Measurements from ENCODE around the gene HTR2B. TPM values are rescaled to one million over a fixed set of nuclear protein-coding genes. Genes with fewer than 3 reads are reported as not detected.

Gene HTR2B
- total RNA-seq (under 1 TPM in 1 of 5 donors, not detected in 4; 0.38 TPM), total RNA-seq (0 to 6.3 (median 0.22) reads per million in 29 experiments)
- total RNA-seq (2013), result 0.06 TPM

- H3K27me3 Mint-ChIP-seq, result no peaks in the 10 kb centered on the region
- Histone ChIP-seq H3K4me1 (ENCODE audit: control insufficient read depth in 1 of 2, extremely low read depth in 1 of 2, insufficient read depth in 2 of 2, low read length in 2 of 2) (peaks cover 0 to 32% of the 10 kb centered on the region in 2 experiments), H3K9me3 (no peaks in the 10 kb centered on the region), H3K4me3 (ENCODE audit: control insufficient read depth in 1 of 2, extremely low read depth in 1 of 2, low read length in 1 of 2) (peak within 1 kb of the TSS in 1 of 2 donors; percentile 6), H3K36me3 (ENCODE audit: control insufficient read depth in 2 of 2, extremely low read depth in 1 of 2, insufficient read depth in 1 of 2, low read length in 1 of 2) (no peaks in the 10 kb centered on the region), H3K27ac (ENCODE audit: low read length) (no peak within 1 kb of the TSS), H3K27me3 (replicated peaks in 1 of 2; ENCODE audit: control insufficient read depth in 2 of 2, extremely low read depth in 1 of 2, insufficient read depth in 2 of 2, low read length in 1 of 2) (no peaks in the 10 kb centered on the region)
- POLR2A ChIA-PET, result no interaction called here
- H3K4me1 Mint-ChIP-seq, result peaks cover 28 to 44% (median 30%) of the 10 kb centered on the region in 3 donors
- CTCF ChIA-PET, result interaction anchor here (0.6 to 1.3 kb wide), 5 partner anchors 21 to 326 kb away, joined by 3 to 6 read pairs (median 4); partner anchors contain the start of gene PSMD1 (in 1 of the 2)
- H3K4me3 Mint-ChIP-seq, result peak within 1 kb of the TSS; percentile 43 to 60 (median 50)
- WGBS (ENCODE audit: insufficient coverage), result 59% methylated on average over 4 of the region's 5 CpGs
- DNase-seq, result peak in 4 of 35 experiments; percentile 1 to 33 (median 15)
- no peaks in the 10 kb centered on the region for H3K9me3 Mint-ChIP-seq
- peaks cover 10% of the 10 kb centered on the region for H3K36me3 Mint-ChIP-seq
- ATAC-seq (replicated peaks in 1 of 4), result peak; percentile 66 to 81 (median 78)
- peak within 1 kb of the TSS; percentile 36 to 56 for H3K27ac Mint-ChIP-seq
Measured at GRCh38 chr2:231124838-231125568, at the start of gene HTR2B. HTR2B (minus strand) TSS chr2:231125042; CDS start chr2:231123764, 1,278 bp downstream.

- Histone ChIP-seq H3K4me3 (ENCODE audit: control insufficient read depth in 1 of 2, extremely low read depth in 1 of 2, low read length in 1 of 2) (no peak overlapping the region), H3K27me3 (replicated peaks in 1 of 2; ENCODE audit: control insufficient read depth in 2 of 2, extremely low read depth in 1 of 2, insufficient read depth in 2 of 2, low read length in 1 of 2) (no peaks in the 10 kb centered on the region), H3K9me3 (no peaks in the 10 kb centered on the region), H3K27ac (ENCODE audit: low read length) (no peak overlapping the region), H3K4me1 (ENCODE audit: control insufficient read depth in 1 of 2, extremely low read depth in 1 of 2, insufficient read depth in 2 of 2, low read length in 2 of 2) (no peaks in the 10 kb centered on the region), H3K36me3 (ENCODE audit: control insufficient read depth in 2 of 2, extremely low read depth in 1 of 2, insufficient read depth in 1 of 2, low read length in 1 of 2) (peaks cover 0 to 44% of the 10 kb centered on the region in 2 donors)
- ChIA-PET POLR2A (no interaction called here), CTCF (no interaction called here)
- ATAC-seq (replicated peaks in 1 of 4), result no peak
- Mint-ChIP-seq H3K9me3 (no peaks in the 10 kb centered on the region), H3K4me1 (peaks cover 0 to 2% (median 0%) of the 10 kb centered on the region in 3 donors), H3K4me3 (no peak overlapping the region), H3K27me3 (no peaks in the 10 kb centered on the region), H3K36me3 (peaks cover 42% of the 10 kb centered on the region), H3K27ac (no peak overlapping the region)
- no CpG with 5 or more reads among the region's 2 CpGs for WGBS (ENCODE audit: insufficient coverage)
- DNase-seq, result no peak
Measured at GRCh38 chr2:231174211-231174651, 49.4 kb upstream of the HTR2B start.

- POLR2A ChIA-PET, result no interaction called here
- no peaks in the 10 kb centered on the region for H3K9me3 ChIP-seq
Measured at GRCh38 chr2:231172025-231172424, 47.2 kb upstream of the HTR2B start.

GRCh38 chr2:231170055-231170454, 45.2 kb upstream of the HTR2B start:
- Mint-ChIP-seq H3K36me3 (peaks cover 68% of the 10 kb centered on the region), H3K4me1 (no peaks in the 10 kb centered on the region), H3K27ac (no peak overlapping the region), H3K27me3 (no peaks in the 10 kb centered on the region), H3K4me3 (no peak overlapping the region), H3K9me3 (no peaks in the 10 kb centered on the region)
- no peak overlapping the region for H3K27ac ChIP-seq (ENCODE audit: low read length)
- ChIA-PET POLR2A (no interaction called here), CTCF (no interaction called here)
- no peak overlapping the region for H3K4me3 ChIP-seq (ENCODE audit: control insufficient read depth in 1 of 2, extremely low read depth in 1 of 2, low read length in 1 of 2)
- H3K9me3 ChIP-seq, result no peaks in the 10 kb centered on the region
- ATAC-seq (replicated peaks in 1 of 4), result no peak
- peaks cover 7 to 74% of the 10 kb centered on the region in 2 donors for H3K36me3 ChIP-seq (ENCODE audit: control insufficient read depth in 2 of 2, extremely low read depth in 1 of 2, insufficient read depth in 1 of 2, low read length in 1 of 2)
- no peaks in the 10 kb centered on the region for H3K4me1 ChIP-seq (ENCODE audit: control insufficient read depth in 1 of 2, extremely low read depth in 1 of 2, insufficient read depth in 2 of 2, low read length in 2 of 2)
- DNase-seq, result no peak
- WGBS (ENCODE audit: insufficient coverage), result no CpG with 5 or more reads among the region's 1 CpG
- no peaks in the 10 kb centered on the region for H3K27me3 ChIP-seq (replicated peaks in 1 of 2; ENCODE audit: control insufficient read depth in 2 of 2, extremely low read depth in 1 of 2, insufficient read depth in 2 of 2, low read length in 1 of 2)

More at GRCh38 chr2:231172025-231172424, 47.2 kb upstream of the HTR2B start:
- Mint-ChIP-seq H3K36me3 (peaks cover 59% of the 10 kb centered on the region), H3K9me3 (no peaks in the 10 kb centered on the region), H3K4me1 (no peaks in the 10 kb centered on the region), H3K27ac (no peak overlapping the region), H3K4me3 (no peak overlapping the region), H3K27me3 (no peaks in the 10 kb centered on the region)
- Histone ChIP-seq H3K36me3 (ENCODE audit: control insufficient read depth in 2 of 2, extremely low read depth in 1 of 2, insufficient read depth in 1 of 2, low read length in 1 of 2) (peaks cover 2 to 61% of the 10 kb centered on the region in 2 donors), H3K4me3 (ENCODE audit: control insufficient read depth in 1 of 2, extremely low read depth in 1 of 2, low read length in 1 of 2) (no peak overlapping the region), H3K4me1 (ENCODE audit: control insufficient read depth in 1 of 2, extremely low read depth in 1 of 2, insufficient read depth in 2 of 2, low read length in 2 of 2) (no peaks in the 10 kb centered on the region), H3K27ac (ENCODE audit: low read length) (no peak overlapping the region), H3K27me3 (replicated peaks in 1 of 2; ENCODE audit: control insufficient read depth in 2 of 2, extremely low read depth in 1 of 2, insufficient read depth in 2 of 2, low read length in 1 of 2) (no peaks in the 10 kb centered on the region)
- DNase-seq, result no peak
- CTCF ChIA-PET, result no interaction called here
- ATAC-seq (replicated peaks in 1 of 4), result no peak
- 80% methylated on average over 1 of the region's 3 CpGs for WGBS (ENCODE audit: insufficient coverage)

GRCh38 chr2:231169488-231169887, 44.6 kb upstream of the HTR2B start:
- Histone ChIP-seq H3K4me3 (ENCODE audit: control insufficient read depth in 1 of 2, extremely low read depth in 1 of 2, low read length in 1 of 2) (no peak overlapping the region), H3K27me3 (replicated peaks in 1 of 2; ENCODE audit: control insufficient read depth in 2 of 2, extremely low read depth in 1 of 2, insufficient read depth in 2 of 2, low read length in 1 of 2) (no peaks in the 10 kb centered on the region), H3K27ac (ENCODE audit: low read length) (no peak overlapping the region), H3K4me1 (ENCODE audit: control insufficient read depth in 1 of 2, extremely low read depth in 1 of 2, insufficient read depth in 2 of 2, low read length in 2 of 2) (no peaks in the 10 kb centered on the region), H3K36me3 (ENCODE audit: control insufficient read depth in 2 of 2, extremely low read depth in 1 of 2, insufficient read depth in 1 of 2, low read length in 1 of 2) (peaks cover 7 to 72% of the 10 kb centered on the region in 2 donors), H3K9me3 (no peaks in the 10 kb centered on the region)
- ChIA-PET POLR2A (no interaction called here), CTCF (no interaction called here)
- Mint-ChIP-seq H3K9me3 (no peaks in the 10 kb centered on the region), H3K36me3 (peaks cover 69% of the 10 kb centered on the region), H3K27me3 (no peaks in the 10 kb centered on the region), H3K4me1 (no peaks in the 10 kb centered on the region), H3K27ac (peak overlapping the region in 1 of 2 donors; percentile 53), H3K4me3 (no peak overlapping the region)
- DNase-seq (no peak), ATAC-seq (replicated peaks in 1 of 4) (no peak)
- no CpG with 5 or more reads among the region's 3 CpGs for WGBS (ENCODE audit: insufficient coverage)

GRCh38 chr2:231168460-231169139, 43.8 kb upstream of the HTR2B start:
- H3K36me3 ChIP-seq (ENCODE audit: control insufficient read depth in 2 of 2, extremely low read depth in 1 of 2, insufficient read depth in 1 of 2, low read length in 1 of 2), result peaks cover 7 to 77% of the 10 kb centered on the region in 2 donors
- 87% methylated on average over 2 of the region's 4 CpGs for WGBS (ENCODE audit: insufficient coverage)

More at GRCh38 chr2:231168460-231169139, 43.8 kb upstream of the HTR2B start:
- H3K4me1 ChIP-seq (ENCODE audit: control insufficient read depth in 1 of 2, extremely low read depth in 1 of 2, insufficient read depth in 2 of 2, low read length in 2 of 2), result no peaks in the 10 kb centered on the region
- no peaks in the 10 kb centered on the region for H3K27me3 ChIP-seq (replicated peaks in 1 of 2; ENCODE audit: control insufficient read depth in 2 of 2, extremely low read depth in 1 of 2, insufficient read depth in 2 of 2, low read length in 1 of 2)
- Mint-ChIP-seq H3K27ac (no peak overlapping the region), H3K36me3 (peaks cover 70% of the 10 kb centered on the region), H3K27me3 (no peaks in the 10 kb centered on the region), H3K4me3 (no peak overlapping the region), H3K9me3 (no peaks in the 10 kb centered on the region), H3K4me1 (no peaks in the 10 kb centered on the region)
- ATAC-seq (replicated peaks in 1 of 4) (no peak), DNase-seq (no peak)
- CTCF ChIA-PET, result no interaction called here
- POLR2A ChIA-PET, result no interaction called here
- no peaks in the 10 kb centered on the region for H3K9me3 ChIP-seq
- no peak overlapping the region for H3K27ac ChIP-seq (ENCODE audit: low read length)
- H3K4me3 ChIP-seq (ENCODE audit: control insufficient read depth in 1 of 2, extremely low read depth in 1 of 2, low read length in 1 of 2), result no peak overlapping the region
